ENCODE results near the gene SEMA4A. TPM values are rescaled to one million over a fixed set of nuclear protein-coding genes. Genes with fewer than 3 reads are reported as not detected.

Gene SEMA4A
- total RNA-seq, 4 donors from 2014 or later: 1.7 to 4.1 (median 2.6) TPM

DNA sequence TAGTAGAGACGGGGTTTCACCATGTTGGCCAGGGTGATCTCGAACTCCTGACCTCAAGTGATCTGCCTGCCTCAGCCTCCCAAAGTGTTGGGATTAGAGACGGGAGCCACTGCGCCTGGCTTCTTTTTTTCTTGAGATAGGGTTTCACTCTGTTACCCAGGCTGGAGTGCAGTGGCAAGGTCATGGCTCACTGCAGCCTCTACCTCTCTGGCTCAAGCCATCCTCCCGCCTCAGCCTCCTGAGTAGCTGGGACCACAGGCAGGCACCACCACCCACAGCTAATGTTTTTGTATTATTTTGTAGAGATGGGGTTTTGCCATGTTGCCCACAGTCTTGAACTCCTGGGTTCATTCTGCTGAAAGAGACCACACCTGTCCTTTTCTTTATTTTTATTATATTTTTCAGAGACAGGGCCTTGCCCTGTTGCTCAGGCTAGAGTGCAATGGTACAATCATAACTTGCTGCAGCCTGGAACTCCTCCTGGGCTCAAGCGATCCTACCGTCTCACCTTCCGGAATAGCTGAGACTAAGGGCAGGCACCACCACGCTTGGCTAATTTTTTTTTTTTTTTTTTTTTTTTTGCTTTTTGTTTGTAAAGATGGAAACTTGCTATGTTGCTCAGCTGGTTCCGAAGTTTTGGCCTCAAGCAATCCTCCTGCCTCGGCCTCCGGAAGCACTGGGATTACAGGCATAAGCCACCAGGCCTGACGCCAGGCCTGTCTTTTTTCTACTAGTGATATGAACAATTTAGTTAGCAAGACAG, 35.8 kb upstream of the SEMA4A start:
- Histone ChIP-seq H3K27ac (replicated peaks in 1 of 4) (peak overlapping the region; percentile 92 to 100 (median 96)), H3K36me3 (peaks cover 0 to 25% (median 0%) of the 10 kb centered on the region in 4 donors), H3K4me3 (peak overlapping the region; percentile 69 to 97 (median 93)), H3K4me1 (peaks cover 66 to 82% (median 82%) of the 10 kb centered on the region in 4 donors), H3K27me3 (no peaks in the 10 kb centered on the region), H3K9me3 (no peaks in the 10 kb centered on the region)
- no peak for TF ChIP-seq POLR2A (IDR thresholded peaks at IDR 0.05; ENCODE audit: low read depth)
- TF ChIP-seq, protein P1, sequence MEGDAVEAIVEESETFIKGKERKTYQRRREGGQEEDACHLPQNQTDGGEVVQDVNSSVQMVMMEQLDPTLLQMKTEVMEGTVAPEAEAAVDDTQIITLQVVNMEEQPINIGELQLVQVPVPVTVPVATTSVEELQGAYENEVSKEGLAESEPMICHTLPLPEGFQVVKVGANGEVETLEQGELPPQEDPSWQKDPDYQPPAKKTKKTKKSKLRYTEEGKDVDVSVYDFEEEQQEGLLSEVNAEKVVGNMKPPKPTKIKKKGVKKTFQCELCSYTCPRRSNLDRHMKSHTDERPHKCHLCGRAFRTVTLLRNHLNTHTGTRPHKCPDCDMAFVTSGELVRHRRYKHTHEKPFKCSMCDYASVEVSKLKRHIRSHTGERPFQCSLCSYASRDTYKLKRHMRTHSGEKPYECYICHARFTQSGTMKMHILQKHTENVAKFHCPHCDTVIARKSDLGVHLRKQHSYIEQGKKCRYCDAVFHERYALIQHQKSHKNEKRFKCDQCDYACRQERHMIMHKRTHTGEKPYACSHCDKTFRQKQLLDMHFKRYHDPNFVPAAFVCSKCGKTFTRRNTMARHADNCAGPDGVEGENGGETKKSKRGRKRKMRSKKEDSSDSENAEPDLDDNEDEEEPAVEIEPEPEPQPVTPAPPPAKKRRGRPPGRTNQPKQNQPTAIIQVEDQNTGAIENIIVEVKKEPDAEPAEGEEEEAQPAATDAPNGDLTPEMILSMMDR (IDR thresholded peaks at IDR 0.05): no peak
- no peak for TF ChIP-seq EP300 (IDR thresholded peaks at IDR 0.05)
- no peak for TF ChIP-seq POLR2AphosphoS5 (IDR thresholded peaks at IDR 0.05)
- intact Hi-C loops (cut with DNase I): no loop called here
- WGBS: 35% methylated on average over 13 of the region's 13 CpGs
- DNase-seq (ENCODE audit: extremely low spot score): no peak

DNA sequence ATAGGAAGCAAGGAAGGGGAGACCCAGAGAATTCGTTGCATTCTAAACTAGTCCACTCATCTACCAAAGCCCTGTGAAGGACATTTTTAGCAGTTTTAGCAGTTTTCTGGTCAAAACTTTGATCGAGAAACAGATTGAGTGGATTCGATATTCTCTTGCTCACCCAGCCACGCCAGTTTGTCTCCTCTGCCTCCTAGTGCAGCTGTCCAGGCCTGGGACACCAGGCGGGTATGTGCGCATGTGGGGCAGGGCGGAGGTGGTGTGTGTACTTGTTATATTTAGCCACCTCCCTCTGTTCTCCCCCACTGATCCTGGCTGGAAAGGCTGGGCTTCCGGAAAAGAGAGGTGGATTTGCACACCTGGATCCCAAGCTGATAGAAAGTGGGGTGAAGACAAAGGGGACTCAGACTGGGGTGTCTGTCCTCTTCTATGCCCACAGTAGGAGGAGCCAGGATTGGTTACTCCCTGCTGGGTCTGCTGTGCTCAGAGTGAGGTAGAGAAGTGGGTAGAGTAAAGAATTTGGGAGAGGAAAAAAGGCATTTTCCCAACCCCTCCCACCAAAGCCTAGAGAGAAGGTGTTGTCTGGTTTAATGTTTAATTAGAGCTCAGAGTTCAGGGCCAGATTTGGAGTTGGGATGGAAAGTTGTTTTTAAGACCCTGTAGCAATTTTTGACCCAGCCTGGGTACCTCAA, 35.1 kb upstream of the SEMA4A start:
- Histone ChIP-seq H3K4me3 (peak overlapping the region; percentile 69 to 97 (median 93)), H3K27ac (replicated peaks in 1 of 4) (peak overlapping the region; percentile 92 to 100 (median 96)), H3K4me1 (peaks cover 68 to 83% (median 82%) of the 10 kb centered on the region in 4 donors), H3K9me3 (no peaks in the 10 kb centered on the region), H3K27me3 (no peaks in the 10 kb centered on the region), H3K36me3 (peaks cover 0 to 25% (median 0%) of the 10 kb centered on the region in 4 donors)
- intact Hi-C loops (cut with DNase I): no loop called here
- peak; percentile 40 for TF ChIP-seq POLR2A (IDR thresholded peaks at IDR 0.05; ENCODE audit: low read depth)
- no peak for TF ChIP-seq EP300 (IDR thresholded peaks at IDR 0.05)
- TF ChIP-seq, protein P1 (IDR thresholded peaks at IDR 0.05): no peak
- peak in 1 of 2 donors; percentile 83 for TF ChIP-seq POLR2AphosphoS5 (IDR thresholded peaks at IDR 0.05)
- 20% methylated on average over 8 of the region's 8 CpGs for WGBS
- no peak for DNase-seq (ENCODE audit: extremely low spot score)

DNA sequence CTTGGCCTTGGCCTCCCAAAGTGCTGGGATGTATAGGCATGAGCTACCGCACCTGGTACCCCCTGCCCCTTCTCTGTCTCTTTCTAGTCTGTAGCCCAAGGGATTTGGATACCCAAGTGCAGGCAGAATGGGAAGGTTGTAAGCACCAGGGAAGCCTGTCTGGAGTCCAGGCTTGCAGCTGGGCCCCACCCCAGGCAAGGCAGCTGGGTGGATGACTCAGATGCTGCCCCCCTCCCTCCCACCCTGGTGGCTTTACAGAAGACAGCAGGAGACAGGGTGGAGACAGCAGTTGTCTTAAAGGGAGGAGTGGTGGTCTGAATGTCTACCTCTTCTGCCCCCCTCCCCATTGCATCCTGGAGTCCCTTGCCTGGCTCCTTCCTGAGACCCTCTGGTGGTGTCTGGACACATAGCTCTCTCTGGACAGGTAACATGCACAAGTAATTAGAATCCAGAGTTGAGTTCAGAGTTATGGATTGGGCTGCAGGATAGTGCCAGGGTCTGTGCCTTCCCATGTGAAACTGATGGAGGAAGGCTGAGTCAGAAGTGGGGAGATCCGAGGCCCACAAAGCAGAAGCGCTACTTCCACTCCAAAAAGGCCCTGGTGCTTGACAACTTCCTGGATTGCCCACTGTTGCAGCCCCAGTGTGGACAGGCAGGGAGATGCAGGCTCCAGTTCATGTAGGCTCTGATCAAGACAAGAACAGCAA, 33.7 kb upstream of the SEMA4A start:
- Histone ChIP-seq H3K36me3 (peaks cover 0 to 25% (median 0%) of the 10 kb centered on the region in 4 donors), H3K4me1 (peaks cover 68 to 85% (median 83%) of the 10 kb centered on the region in 4 donors), H3K27ac (replicated peaks in 1 of 4) (peak overlapping the region; percentile 92 to 100 (median 96)), H3K4me3 (peak overlapping the region; percentile 69 to 97 (median 93)), H3K9me3 (no peaks in the 10 kb centered on the region), H3K27me3 (no peaks in the 10 kb centered on the region)
- no peak for DNase-seq (ENCODE audit: extremely low spot score)
- TF ChIP-seq POLR2AphosphoS5 (IDR thresholded peaks at IDR 0.05) (peak in 1 of 2 donors; percentile 35), POLR2A (IDR thresholded peaks at IDR 0.05; ENCODE audit: low read depth) (no peak)
- 12% methylated on average over 3 of the region's 3 CpGs for WGBS
- intact Hi-C loops (cut with DNase I): no loop called here

DNA sequence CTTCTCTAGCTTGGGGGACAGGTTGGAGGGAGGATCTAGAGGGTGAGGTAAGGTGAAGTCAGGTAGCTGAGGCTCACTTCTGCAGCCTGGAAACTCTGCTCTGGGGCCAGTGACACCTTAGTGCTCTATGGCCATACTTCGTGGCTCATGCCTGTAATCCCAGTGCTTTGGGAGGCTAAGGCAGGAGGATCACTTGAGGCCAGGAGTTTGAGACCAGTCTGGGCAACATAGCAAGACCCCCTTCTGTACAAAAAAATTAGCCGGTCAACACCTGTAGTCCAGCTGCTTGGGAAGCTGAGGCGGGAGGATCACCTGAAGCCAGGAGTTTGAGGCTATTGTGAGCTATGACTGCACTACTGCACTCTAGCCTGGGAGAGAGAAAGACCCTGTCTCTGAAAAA, 33.1 kb upstream of the SEMA4A start:
- H3K36me3 ChIP-seq: peaks cover 0 to 19% (median 0%) of the 10 kb centered on the region in 4 donors
- H3K27ac ChIP-seq (replicated peaks in 1 of 4): peak overlapping the region; percentile 92 to 100 (median 96)
- H3K9me3 ChIP-seq: no peaks in the 10 kb centered on the region
- WGBS: 78% methylated on average over 2 of the region's 3 CpGs
- no peaks in the 10 kb centered on the region for H3K27me3 ChIP-seq
- H3K4me3 ChIP-seq: peak overlapping the region; percentile 69 to 97 (median 93)
- TF ChIP-seq EP300 (IDR thresholded peaks at IDR 0.05): no peak
- no peak for TF ChIP-seq POLR2AphosphoS5 (IDR thresholded peaks at IDR 0.05)
- TF ChIP-seq, protein P1 (IDR thresholded peaks at IDR 0.05): no peak
- no peak for TF ChIP-seq POLR2A (IDR thresholded peaks at IDR 0.05; ENCODE audit: low read depth)
- intact Hi-C loops (cut with DNase I): no loop called here
- no peak for DNase-seq (ENCODE audit: extremely low spot score)
- peaks cover 75 to 91% (median 90%) of the 10 kb centered on the region in 4 donors for H3K4me1 ChIP-seq
